KMS-11 (cell line): ENCODE measurements around the gene PLP2.
A peak's percentile ranks its signal among the peaks of the same experiment; 100 is the strongest.
"Not testable (repeated sequence)": the region's sequence is repeated elsewhere in the genome, so short reads cannot be mapped to it uniquely, and the experiment has no call there.

Experiments
- H2AFZ ChIP-seq: fragments of 200-600 bp; sonication (generic); 2 replicates; pipeline ENCODE4 v1.6.1; 2016; ENCODE audit warnings: antibody characterized with exemption, mixed run types, low read depth
- H3K27ac ChIP-seq: fragments of 200-600 bp; sonication (generic); 2 replicates; pipeline ENCODE4 v1.6.1; 2016; ENCODE audit warnings: mild to moderate bottlenecking, mixed run types
- H3K27me3 ChIP-seq: fragments of 200-600 bp; sonication (generic); 2 replicates; pipeline ENCODE4 v1.6.1; 2017; ENCODE audit warnings: mild to moderate bottlenecking, low read depth, mixed run types, moderate library complexity; ENCODE audit not compliant: insufficient read depth
- H3K36me3 ChIP-seq: fragments of 200-600 bp; sonication (generic); 2 replicates; pipeline ENCODE4 v1.6.1; 2017; ENCODE audit warnings: mild to moderate bottlenecking, mixed run types; ENCODE audit not compliant: insufficient read depth
- H3K4me1 ChIP-seq: fragments of 200-600 bp; sonication (generic); 2 replicates; pipeline ENCODE4 v1.6.1; 2016; ENCODE audit warnings: mild to moderate bottlenecking, low read depth, mixed run types; ENCODE audit not compliant: poor library complexity, severe bottlenecking
- H3K4me2 ChIP-seq: fragments of 200-600 bp; sonication (generic); 2 replicates; pipeline ENCODE4 v1.7.0; 2016; ENCODE audit warnings: mild to moderate bottlenecking, mixed run types
- H3K4me3 ChIP-seq: fragments of 200-600 bp; sonication (generic); IDR thresholded peaks from 2 replicates; pipeline ENCODE4 v1.6.1; 2017; ENCODE audit warnings: low read depth, low read length, mixed read lengths; ENCODE audit not compliant: insufficient read depth
- H3K79me2 ChIP-seq: fragments of 200-600 bp; sonication (generic); 2 replicates; pipeline ENCODE4 v1.6.1; 2016; ENCODE audit warnings: low read depth, mixed run types; ENCODE audit not compliant: insufficient read depth
- H3K9ac ChIP-seq: fragments of 200-600 bp; sonication (generic); 2 replicates; pipeline ENCODE4 v1.6.1; 2016; ENCODE audit warnings: mild to moderate bottlenecking, mixed run types
- H4K20me1 ChIP-seq: fragments of 200-600 bp; sonication (generic); 2 replicates; pipeline ENCODE4 v1.6.1; 2016; ENCODE audit warnings: mild to moderate bottlenecking, mixed run types; ENCODE audit not compliant: insufficient read depth
- TF ChIP-seq, protein P1 (sequence below): fragments of 200-600 bp; sonication (generic); conservative IDR thresholded peaks from 2 replicates; pipeline ENCODE4 v1.6.1; 2017; ENCODE audit warnings: low read depth, mild to moderate bottlenecking, antibody characterized with exemption, low read length, moderate library complexity, mixed read lengths

Gene PLP2

DNA sequence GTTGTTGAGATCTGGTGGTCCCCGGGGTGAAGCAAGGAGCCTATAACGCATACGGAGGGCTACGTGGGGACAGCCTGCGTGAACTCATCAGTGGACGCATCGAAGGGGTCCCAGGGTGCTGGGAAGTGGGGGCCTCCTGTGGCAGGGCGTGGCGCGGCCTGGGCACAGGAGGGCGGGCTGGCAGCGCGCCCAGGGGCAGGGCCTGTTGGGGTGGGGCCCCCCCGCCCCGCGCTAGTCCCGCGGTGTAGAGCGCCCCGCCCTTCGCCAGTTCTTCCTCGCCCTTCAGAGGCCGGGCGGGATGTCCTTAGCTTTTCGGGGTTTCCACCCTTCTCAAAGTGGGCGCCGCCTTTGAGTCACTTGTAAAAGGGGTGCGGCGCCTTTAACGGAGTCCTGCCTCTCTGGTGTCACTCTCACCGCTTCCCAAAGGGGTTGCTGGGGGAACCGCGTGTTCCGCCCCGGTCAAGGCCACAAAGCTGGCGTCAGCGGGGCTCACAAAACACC lies 632 bp downstream of the PLP2 start:
- peaks cover 17% of the 10 kb centered on the region; the same call in 1 of the 2 replicates for H3K79me2 ChIP-seq
- no peaks in the 10 kb centered on the region for H4K20me1 ChIP-seq
- H3K27ac ChIP-seq: peak overlapping the region; percentile 85
- H3K9ac ChIP-seq: peak overlapping the region; percentile 85
- TF ChIP-seq, protein P1, sequence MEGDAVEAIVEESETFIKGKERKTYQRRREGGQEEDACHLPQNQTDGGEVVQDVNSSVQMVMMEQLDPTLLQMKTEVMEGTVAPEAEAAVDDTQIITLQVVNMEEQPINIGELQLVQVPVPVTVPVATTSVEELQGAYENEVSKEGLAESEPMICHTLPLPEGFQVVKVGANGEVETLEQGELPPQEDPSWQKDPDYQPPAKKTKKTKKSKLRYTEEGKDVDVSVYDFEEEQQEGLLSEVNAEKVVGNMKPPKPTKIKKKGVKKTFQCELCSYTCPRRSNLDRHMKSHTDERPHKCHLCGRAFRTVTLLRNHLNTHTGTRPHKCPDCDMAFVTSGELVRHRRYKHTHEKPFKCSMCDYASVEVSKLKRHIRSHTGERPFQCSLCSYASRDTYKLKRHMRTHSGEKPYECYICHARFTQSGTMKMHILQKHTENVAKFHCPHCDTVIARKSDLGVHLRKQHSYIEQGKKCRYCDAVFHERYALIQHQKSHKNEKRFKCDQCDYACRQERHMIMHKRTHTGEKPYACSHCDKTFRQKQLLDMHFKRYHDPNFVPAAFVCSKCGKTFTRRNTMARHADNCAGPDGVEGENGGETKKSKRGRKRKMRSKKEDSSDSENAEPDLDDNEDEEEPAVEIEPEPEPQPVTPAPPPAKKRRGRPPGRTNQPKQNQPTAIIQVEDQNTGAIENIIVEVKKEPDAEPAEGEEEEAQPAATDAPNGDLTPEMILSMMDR: no peak
- H3K36me3 ChIP-seq: no peaks in the 10 kb centered on the region
- H2AFZ ChIP-seq: peak overlapping the region; percentile 52; the same call in 1 of the 2 replicates
- H3K27me3 ChIP-seq: no peaks in the 10 kb centered on the region
- H3K4me2 ChIP-seq: peak overlapping the region; percentile 80; the same call in 1 of the 2 replicates
- peaks cover 43% of the 10 kb centered on the region for H3K4me1 ChIP-seq
- H3K4me3 ChIP-seq: no peak overlapping the region

- not testable (repeated sequence) for H3K9ac ChIP-seq, H3K4me3 ChIP-seq, H3K27me3 ChIP-seq, H3K36me3 ChIP-seq, H3K27ac ChIP-seq, H4K20me1 ChIP-seq, H2AFZ ChIP-seq
- peaks cover 17% of the 10 kb centered on the region; the same call in 1 of the 2 replicates for H3K79me2 ChIP-seq
- H3K4me2 ChIP-seq: peak overlapping the region; percentile 80
- peaks cover 34% of the 10 kb centered on the region for H3K4me1 ChIP-seq
Observed at GRCh38 chrX:49173544-49173943, 1.8 kb downstream of the PLP2 start.

DNA sequence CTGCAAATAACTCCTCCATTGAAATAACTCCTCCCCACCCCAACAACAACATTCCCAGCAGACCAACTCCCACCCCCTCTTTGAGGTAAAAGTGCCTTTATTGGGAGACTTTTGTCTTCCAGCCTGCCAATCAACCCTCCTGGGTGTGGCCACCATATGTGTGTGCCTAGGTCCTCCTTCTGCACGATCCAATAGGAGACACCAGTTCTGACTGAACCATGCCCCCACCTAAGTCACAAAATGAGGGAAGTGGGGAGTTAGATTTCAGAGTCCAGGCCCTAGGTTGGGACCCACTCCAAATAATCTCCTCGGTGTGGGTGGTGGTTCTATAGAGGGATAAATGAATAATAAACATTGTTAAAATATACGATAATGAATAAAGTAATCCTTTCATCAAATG lies 3.0 kb downstream of the PLP2 start:
- H3K27me3 ChIP-seq: no peaks in the 10 kb centered on the region
- no peaks in the 10 kb centered on the region for H4K20me1 ChIP-seq
- H3K36me3 ChIP-seq: no peaks in the 10 kb centered on the region
- no peak overlapping the region for H3K27ac ChIP-seq
- H3K9ac ChIP-seq: no peak overlapping the region
- no peak overlapping the region for H2AFZ ChIP-seq
- H3K79me2 ChIP-seq: peaks cover 17% of the 10 kb centered on the region; the same call in 1 of the 2 replicates
- H3K4me1 ChIP-seq: peaks cover 22% of the 10 kb centered on the region
- TF ChIP-seq, protein P1: no peak
- no peak overlapping the region for H3K4me3 ChIP-seq
- H3K4me2 ChIP-seq: no peak overlapping the region

DNA sequence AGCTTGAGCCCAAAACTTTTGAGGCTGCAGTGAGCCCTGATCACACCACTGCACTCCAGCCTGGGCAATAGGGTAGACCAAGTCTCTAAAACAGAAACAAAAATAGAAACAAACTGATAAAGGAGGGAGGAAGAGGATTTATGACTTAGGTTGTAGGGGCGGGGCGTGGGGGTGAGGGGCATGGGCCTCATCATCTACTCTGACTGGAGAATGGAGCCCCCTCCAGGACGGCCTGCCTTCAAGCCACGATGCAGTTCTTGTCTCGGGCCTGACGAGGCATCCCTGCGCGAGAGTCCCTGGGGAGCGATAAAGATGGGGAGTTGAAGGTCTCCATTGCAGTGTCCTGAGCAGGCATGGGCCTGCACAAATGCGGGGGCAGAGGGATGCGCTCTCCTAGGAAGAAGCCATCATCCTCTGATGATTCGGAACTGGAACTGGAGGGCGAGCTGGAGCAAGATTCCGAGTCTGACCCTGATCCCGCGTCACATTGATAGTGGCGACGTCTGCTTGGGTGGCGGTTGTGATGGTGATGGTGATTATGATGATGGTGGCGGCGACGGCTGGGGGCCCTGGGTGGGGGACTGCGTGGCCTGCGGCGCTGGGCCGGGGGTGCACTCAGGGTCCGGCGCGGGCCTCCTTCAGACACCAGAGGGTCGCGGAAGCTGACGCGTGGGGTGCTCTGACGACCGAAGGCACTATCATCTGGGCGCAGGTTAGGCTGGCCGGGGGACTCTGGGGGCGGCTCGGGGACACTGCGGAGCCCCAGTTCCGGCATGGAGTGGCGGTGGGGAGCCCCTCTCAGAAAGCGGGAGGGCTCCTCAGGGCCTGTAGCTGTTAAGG lies 4.0 kb downstream of the PLP2 start:
- Histone ChIP-seq H3K9ac (no peak overlapping the region), H3K36me3 (no peaks in the 10 kb centered on the region), H2AFZ (no peak overlapping the region), H4K20me1 (no peaks in the 10 kb centered on the region), H3K27me3 (no peaks in the 10 kb centered on the region), H3K4me2 (no peak overlapping the region), H3K4me1 (peaks cover 20% of the 10 kb centered on the region), H3K79me2 (peaks cover 17% of the 10 kb centered on the region; the same call in 1 of the 2 replicates), H3K27ac (no peak overlapping the region), H3K4me3 (no peak overlapping the region)
- TF ChIP-seq, protein P1: no peak
